ENCODE data around the gene MYH7B.

DNA sequence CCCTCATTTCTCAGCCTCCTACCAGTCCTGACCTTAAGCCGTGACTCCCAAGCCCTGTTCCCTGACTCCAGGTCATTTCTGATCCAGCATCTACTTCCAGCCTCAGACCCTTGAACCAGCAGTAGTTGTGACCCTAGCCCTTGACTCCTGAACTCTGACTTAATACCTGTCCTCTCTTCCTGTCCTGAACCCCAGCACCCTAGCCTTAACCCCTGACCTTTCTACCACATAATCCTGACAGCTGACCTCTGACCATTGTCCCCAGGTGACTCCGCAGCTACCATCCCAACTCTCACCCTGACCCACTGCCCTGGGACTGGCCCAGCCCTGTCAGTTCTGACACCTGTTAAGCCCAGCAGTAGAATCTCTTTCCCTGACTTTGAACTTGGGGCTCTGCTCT lies 42.1 kb downstream of the MYH7B start:
- TF ChIP-seq EZH2phosphoT487 (IDR thresholded peaks at IDR 0.05; ENCODE audit: borderline replicate concordance, low read depth, low read length), result no peak
- TF ChIP-seq, protein P1, sequence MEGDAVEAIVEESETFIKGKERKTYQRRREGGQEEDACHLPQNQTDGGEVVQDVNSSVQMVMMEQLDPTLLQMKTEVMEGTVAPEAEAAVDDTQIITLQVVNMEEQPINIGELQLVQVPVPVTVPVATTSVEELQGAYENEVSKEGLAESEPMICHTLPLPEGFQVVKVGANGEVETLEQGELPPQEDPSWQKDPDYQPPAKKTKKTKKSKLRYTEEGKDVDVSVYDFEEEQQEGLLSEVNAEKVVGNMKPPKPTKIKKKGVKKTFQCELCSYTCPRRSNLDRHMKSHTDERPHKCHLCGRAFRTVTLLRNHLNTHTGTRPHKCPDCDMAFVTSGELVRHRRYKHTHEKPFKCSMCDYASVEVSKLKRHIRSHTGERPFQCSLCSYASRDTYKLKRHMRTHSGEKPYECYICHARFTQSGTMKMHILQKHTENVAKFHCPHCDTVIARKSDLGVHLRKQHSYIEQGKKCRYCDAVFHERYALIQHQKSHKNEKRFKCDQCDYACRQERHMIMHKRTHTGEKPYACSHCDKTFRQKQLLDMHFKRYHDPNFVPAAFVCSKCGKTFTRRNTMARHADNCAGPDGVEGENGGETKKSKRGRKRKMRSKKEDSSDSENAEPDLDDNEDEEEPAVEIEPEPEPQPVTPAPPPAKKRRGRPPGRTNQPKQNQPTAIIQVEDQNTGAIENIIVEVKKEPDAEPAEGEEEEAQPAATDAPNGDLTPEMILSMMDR (conservative IDR thresholded peaks at IDR 0.05; ENCODE audit: low read length), result no peak
